Measurements from ENCODE around the gene MBD3L2B.
A peak's percentile ranks its signal among the peaks of the same experiment; 100 is the strongest.

Gene MBD3L2B

GRCh38 chr19:7010722-7011593 lies 10.3 kb downstream of the MBD3L2B start:
- peak; percentile 48 for DNase-seq

DNA sequence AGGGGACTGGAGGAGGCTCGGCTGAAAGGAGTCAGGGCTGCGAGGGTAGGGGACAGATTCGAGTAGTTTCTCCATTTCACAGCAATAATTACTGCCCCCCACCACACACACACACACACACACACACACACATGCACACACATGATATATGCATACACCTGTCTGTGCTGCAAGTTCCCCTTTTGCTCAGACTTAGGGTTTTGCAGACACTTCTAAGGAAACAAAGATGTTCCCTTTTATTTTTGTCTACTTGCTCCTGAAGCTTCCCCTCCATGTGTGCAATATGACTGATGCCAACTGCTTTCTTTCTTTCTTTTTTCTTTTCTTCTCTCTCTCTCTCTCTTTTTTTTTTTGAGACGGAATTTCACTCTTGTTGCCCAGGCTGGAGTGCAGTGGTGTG lies 13.4 kb downstream of the MBD3L2B start:
- no peak for DNase-seq

DNA sequence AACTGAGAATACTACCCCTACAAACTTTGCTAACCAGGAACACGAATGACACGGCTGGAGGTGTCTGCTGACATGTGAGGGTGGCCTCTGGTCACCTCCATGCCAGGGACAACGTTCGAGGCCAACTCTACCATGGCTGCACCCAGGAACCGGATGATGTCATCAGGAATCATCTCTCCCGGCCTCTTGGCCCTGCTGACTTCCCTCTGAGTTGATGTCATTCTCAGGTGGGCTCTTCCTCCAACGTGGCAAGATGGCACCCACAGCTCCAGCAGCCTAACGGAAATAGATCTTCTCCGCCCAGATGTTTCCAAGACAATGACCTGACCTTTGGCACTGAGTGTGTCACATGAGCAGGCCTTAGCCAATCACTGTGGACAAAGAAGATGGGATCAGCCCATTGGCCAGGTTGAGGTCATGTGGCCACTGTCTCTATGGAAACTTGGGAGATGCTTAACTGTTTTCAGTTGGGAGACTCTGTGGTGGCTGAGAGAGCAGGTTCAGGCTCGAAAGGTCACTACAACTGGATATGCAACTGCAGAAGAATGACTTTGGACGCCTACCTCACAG lies 15.0 kb downstream of the MBD3L2B start:
- DNase-seq: no peak

GRCh38 chr19:7004313-7004931 lies 16.8 kb downstream of the MBD3L2B start:
- DNase-seq: peak; percentile 11

GRCh38 chr19:7000816-7001215 lies 20.4 kb downstream of the MBD3L2B start:
- DNase-seq: no peak

DNA sequence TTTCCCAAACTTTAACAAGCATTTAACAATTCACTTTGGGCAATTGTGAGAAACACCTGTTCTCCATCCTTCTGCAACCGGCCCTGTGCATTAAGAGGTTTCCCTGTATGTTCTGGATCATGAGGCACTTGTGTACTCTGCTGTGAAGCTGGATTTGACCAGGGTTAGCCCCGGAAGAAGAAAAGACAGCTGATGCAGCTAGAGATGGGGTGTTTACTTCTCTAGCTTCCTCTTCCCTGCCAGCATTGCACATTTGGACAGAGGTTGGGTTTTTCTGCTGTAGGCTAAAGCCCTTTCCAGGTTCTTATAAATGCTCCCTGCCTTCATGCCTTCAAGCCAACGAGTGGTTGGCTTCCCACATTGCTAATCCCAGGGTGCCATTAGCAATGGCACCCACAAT lies 20.9 kb downstream of the MBD3L2B start:
- DNase-seq: no peak

- no peak for DNase-seq
Measured at GRCh38 chr19:6999933-7000332, 21.3 kb downstream of the MBD3L2B start.

- no peak for DNase-seq
Measured at GRCh38 chr19:6997679-6998445, 23.4 kb downstream of the MBD3L2B start.

DNA sequence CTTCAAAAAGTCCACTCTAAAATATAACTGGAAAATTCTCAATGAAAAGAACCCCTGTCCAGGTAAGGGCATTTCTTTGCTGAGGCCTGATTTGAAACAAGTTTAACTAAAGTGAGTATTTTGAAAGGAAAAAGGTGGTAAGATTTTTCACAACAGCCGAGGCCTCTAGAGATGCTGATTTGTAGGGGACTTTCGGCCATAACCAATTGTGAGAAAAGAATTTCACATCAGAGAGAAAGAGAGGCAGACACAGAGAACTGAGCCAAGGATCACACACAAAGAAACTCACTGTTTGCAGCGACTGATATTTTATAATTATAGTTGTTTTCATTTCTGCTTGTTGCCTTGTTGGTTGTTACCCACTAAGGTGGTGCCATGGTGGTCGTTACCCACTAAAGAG lies 24.4 kb downstream of the MBD3L2B start:
- DNase-seq: no peak

DNA sequence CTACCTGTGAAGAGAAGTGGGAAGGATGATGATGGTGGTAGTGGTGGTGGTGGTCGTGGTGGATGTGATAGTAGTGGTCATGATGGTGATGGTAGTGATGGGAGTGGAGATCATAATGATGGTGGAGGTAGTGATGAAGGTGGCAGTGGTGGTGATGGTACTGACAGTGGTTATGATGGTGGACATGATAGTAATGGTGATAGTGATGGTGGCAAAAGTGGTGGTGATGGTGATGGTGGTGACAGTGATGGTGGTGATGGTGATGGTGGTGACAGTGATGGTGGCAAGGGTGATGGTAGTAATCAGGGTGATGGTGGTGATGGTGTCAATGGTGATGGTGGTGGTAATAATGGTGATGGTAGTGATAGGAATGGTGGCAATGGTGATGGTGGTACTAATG lies 26.2 kb downstream of the MBD3L2B start:
- DNase-seq: no peak

GRCh38 chr19:6988257-6988656 lies 33.0 kb downstream of the MBD3L2B start:
- DNase-seq: no peak

DNA sequence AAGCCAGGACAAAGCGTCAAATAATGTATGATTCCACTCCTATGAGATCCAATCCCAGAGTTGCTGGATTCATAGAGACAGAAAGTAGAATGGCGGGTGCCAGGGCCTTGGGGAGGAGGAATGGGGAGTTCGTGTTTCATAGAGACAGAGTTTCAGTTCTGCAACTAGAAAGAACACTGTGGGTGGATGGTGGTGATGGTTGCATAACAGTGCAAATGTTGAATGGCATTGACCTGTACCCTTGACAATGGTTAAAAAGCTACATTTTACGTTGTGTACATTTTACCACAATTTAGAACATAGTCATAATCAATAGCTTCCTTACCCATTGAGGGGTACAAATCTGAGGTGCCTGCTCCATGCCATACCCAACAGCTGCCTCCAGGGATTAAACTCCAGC lies 33.4 kb downstream of the MBD3L2B start:
- no peak for DNase-seq

DNA sequence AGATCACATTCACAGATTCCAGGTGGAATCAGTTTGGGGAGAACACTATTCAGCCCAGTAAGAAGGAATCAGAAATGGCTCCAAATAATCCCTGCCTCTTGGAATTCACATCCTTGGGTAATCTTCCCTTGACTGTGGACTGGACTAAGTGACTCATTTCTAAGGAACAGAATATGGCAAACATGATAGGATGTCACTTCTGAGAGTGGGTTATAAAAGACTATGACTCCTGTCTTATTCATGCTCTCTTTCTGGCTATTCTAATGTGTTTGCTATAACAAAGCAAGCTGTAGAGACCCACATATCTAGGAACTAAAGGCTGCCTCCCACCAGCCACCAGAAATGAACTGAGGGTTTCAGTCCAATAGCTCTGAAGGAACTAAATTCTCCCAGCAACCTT lies 37.8 kb downstream of the MBD3L2B start:
- no peak for DNase-seq

DNA sequence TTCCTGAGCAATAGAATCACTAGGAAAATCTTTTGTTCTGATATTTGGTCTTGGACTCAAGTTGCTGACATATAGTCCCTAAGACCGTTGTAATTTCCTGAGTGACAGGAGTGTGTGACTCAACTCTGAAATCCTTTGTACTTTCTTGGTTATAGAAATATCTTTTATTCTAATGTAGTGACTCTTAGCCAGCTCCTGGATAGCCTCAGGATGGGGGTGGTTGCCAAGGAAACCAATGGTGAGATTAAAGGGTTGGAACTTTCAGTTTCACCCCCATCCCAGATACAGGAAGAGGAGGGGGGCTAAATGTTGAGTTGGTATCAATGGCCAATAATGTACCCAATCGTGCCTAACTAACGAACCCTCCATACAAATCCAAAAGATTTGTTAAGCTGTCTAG lies 41.8 kb downstream of the MBD3L2B start:
- no peak for DNase-seq

DNA sequence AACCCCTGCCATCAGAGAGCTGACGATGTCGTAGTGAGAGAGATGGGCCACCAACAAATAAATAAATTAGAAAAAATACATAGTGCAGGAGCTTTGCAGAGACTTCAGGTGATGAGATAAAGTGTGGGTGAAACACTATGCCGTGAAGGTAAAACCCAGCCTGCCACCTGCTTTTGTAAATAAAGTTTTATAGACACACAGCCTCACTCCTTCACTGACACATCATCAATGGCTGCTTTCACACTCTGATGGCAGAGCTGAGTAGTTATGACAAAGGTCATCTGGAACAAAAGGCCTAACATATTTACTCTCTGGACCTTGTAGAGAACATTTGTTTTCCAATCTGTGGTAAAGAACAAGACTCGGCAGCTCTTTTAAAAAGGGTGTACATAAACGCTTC lies 45.0 kb downstream of the MBD3L2B start:
- no peak for DNase-seq

- DNase-seq: no peak
Measured at GRCh38 chr19:6971366-6971765, 49.9 kb downstream of the MBD3L2B start.

DNA sequence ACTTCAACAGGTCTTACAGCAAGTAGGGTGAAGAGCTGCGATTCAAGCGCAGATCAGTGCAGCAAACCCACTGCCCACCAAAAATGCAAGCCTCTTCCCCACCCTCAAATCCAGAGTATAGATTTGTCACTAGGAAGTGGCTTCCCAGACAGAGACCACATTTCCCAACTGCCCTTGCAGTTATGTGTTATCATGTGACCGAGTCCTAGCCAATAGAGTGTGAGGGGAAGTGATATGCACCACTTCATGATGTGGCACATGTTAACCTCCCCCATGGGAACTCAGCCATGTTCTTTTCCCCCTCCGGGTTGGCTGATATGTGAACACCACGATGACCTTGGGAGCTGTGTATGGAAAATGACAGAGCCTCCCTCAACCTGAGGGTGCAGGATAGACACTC lies 50.8 kb downstream of the MBD3L2B start:
- peak; percentile 14 for DNase-seq

DNA sequence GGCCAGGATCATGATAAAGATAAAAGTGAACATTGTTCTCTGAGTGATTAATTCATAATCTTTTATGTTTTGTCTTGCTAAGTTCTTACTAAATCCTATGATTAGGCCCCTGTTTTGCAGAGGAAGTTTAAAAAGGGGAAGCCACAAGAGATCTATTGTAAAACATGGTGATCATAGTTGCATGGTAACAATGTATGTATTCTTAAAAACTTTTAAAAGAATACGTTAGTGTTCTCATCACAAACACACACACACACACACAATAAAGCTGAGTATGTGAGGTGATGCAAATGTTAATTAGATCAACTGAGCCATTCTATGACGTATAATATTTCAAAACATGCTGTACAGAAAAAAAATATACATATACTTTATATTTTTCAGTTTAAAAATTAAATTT lies 51.2 kb downstream of the MBD3L2B start:
- no peak for DNase-seq

DNA sequence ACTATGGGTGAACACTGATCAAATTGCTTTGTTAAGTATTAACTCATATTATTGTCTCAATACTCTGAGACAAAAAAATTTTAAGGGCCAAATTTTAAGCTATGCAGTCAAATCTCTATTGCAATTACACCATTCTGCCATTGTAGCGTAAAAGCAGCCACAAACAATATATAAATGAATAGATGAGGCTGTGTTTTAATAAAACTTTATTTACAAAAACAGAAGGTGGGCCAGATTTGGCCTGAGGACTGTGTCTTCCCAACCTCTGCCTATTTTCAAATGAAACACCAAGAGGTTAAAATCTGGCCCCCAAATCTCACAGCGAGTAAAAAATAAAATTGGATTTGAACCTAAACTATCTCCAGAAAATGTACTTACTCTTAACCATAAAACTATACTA lies 51.7 kb downstream of the MBD3L2B start:
- DNase-seq: no peak

Data from NCI-H446 treated with DMSO at 0.1 percent for 48 hours (cell line).